ENCODE measurements around the gene CAND2.
"Not testable (repeated sequence)": the region's sequence is repeated elsewhere in the genome, so short reads cannot be mapped to it uniquely, and the experiment has no call there.

Gene CAND2

GRCh38 chr3:12832350-12833221 is 36.1 kb downstream of the CAND2 start:
- no peak for DNase-seq

GRCh38 chr3:12833222-12834161 is 37.0 kb downstream of the CAND2 start:
- peak; percentile 8 for DNase-seq

GRCh38 chr3:12835052-12835665 is 38.7 kb downstream of the CAND2 start:
- no peak for DNase-seq

GRCh38 chr3:12837295-12837986 is 41.0 kb downstream of the CAND2 start:
- DNase-seq: no peak

- DNase-seq: no peak
Observed at GRCh38 chr3:12838179-12838965, 41.9 kb downstream of the CAND2 start.

DNA sequence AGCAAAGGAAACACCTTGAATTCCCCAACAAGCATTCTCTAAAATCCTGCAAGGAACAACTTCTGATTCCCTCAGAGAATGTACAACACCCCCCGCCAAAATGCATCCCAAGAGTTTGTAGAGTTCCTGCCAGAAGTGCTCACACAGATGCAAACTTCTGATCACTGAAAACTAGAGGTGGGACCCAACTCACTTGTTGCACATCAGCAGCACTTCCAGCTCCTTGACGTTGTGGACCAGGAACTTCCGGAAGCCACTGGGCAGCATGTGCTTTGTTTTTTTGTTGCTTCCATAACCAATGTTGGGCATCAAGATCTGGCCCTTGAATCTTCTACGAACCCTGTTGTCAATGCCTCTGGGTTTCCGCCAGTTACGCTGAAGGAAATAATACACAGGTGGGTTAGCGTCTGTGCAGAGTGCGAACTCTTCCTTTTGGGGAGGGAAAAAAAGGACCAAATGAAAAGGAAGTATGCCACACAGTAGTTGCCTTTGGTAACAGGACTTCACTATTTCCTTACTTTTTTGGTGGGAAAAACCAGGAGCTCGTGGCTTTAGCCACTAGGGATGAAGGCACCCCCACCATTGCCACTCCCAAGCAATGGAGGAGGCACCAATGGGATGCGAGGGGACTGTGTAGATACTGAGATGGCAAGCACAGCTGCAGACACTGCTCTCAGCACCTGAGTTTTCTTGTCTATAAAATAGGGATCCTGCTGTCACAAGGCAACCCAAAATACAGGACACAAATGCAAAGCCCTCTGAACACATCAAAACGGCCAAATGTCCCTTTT is 42.9 kb downstream of the CAND2 start:
- no peak for DNase-seq

- DNase-seq: not testable (repeated sequence)
Observed at GRCh38 chr3:12840148-12840547, 43.7 kb downstream of the CAND2 start.

DNA sequence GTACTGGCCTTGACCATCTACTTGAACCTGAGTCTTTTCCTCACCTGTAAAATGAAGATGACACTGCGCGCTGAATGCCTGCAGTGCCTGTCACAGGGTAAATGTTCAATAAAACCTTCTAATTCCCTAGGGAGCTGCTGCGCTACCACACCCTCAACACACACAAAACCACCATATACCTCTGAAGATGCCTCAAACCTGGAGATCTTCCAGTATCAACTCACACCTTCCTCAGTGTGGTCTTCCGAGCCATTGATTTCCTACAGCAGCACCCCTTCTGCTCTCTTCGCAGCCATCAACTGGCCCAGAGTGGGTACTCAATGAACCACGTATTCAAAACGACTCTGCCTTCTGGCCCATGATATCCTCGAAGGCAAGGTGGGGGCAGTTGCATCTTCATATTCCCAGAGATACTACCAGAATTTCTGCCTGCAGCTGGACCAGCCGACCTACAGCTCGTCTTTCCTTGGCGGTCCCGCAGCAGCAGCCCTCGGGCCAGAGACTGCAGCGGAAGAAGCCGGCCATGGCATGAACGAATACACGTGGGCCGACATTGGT is 44.2 kb downstream of the CAND2 start:
- peak; percentile 19 for DNase-seq

GRCh38 chr3:12841149-12841969 is 44.9 kb downstream of the CAND2 start, which contains the start of gene RPL32:
Gene RPL32, minus strand, starts transcription at chr3:12841565. Its CDS starts 1,328 bp downstream, at chr3:12840237.
- peak; percentile 88 for DNase-seq

DNA sequence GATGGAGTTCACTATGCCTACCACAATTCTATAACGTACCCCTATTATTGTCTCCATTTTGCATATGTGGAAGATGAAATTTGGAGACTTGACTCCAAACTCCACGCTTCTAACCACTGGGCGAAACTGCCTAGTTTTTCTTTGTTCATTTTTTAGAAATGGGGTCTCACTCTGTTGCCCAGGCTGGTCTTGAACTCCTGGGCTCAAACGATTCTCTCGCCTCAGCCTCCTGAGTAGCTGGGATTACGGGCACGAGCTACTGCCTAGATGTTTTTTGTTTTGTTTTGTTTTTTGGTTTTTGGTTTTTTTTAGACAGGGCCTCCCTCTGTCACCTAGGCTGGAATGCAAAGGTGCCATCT is 45.5 kb downstream of the CAND2 start:
- no peak for DNase-seq

GRCh38 chr3:12842469-12842868 is 46.0 kb downstream of the CAND2 start:
- no peak for DNase-seq

DNA sequence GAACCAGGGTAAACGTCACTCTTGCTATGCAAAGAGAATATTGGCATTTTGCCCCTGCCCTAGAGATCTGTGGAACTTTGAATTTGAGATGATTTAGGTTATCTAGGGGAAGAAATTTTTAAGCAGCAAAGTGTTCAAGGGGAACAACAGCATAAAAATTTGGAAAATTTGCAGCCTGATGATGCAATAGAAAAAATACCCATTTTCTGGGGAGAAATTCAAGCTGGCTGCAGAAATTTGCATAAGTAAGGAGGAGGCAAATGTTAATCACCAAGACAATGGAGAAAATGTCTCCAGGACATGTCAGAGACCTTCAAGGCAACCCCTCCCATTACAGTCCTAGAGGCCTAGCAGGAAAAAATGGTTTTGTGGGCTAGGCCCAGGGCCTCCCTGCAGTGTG is 49.3 kb downstream of the CAND2 start:
- DNase-seq: no peak

DNA sequence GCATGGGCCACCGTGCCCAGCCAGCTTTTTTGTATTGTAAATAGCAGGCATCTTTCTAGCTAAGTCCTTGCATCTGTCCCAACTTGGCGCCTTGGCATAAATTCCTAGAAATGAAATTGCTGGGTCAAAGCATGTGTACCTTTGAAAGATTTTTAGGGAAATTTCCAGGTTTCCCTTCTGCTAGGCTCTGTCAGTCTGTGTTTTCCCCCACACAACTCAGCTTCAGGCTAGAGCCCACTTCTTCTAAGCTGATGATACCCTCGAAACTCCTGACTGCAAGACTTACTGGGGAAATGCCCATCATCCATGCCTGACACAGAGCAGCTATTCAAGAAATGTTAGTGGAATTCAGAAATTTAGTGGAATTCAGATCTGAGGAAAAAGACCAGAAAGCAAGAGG is 55.7 kb downstream of the CAND2 start:
- no peak for DNase-seq

GRCh38 chr3:12853847-12854246 is 57.4 kb downstream of the CAND2 start:
- not testable (repeated sequence) for DNase-seq

GRCh38 chr3:12854565-12854964 is 58.1 kb downstream of the CAND2 start:
- DNase-seq: no peak

GRCh38 chr3:12856626-12857025 is 60.1 kb downstream of the CAND2 start:
- DNase-seq: no peak

- no peak for DNase-seq
Observed at GRCh38 chr3:12859840-12860239, 63.4 kb downstream of the CAND2 start.

- DNase-seq: no peak
Observed at GRCh38 chr3:12861611-12862010, 65.1 kb downstream of the CAND2 start.

DNA sequence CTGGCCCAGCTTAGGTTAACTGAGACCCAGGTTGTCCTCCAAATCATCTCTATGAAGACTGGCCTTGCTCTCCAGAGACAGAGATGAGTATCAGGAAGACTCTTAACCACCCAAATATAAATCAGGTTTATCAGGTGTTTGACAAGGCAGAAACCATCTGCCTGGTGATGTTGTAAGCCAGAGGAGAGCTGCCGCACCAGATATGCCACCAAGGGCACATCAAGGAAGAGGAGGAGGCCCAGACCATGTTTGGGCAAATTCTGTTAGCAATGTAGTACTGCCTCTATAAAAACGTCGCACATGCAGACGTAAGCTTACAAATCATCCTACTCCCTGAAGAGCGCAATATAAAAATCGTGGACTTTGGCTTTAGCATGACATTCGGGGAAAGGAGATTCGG is 65.9 kb downstream of the CAND2 start:
- DNase-seq: no peak

- DNase-seq: peak; percentile 2
Observed at GRCh38 chr3:12865271-12865670, 68.8 kb downstream of the CAND2 start.
